Endothelial cell of umbilical vein (primary cell): ENCODE measurements around the gene ANO6.

ENCODE experiments used
- EZH2 ChIP-seq: IDR thresholded peaks from 2 replicates; pipeline ENCODE4 v1.6.1; 2012; ENCODE audit warnings: borderline replicate concordance, low read depth, mild to moderate bottlenecking, moderate library complexity, low read length, inconsistent platforms; ENCODE audit not compliant: severe bottlenecking
- TF ChIP-seq, protein P1 (sequence below), 2 donors: IDR thresholded peaks; 1 replicate in 1 of 2; 2 replicates in 1 of 2; pipeline ENCODE4 v1.5.1; 2011; ENCODE audit warnings: low read length in 2 of 2, mild to moderate bottlenecking in 2 of 2, moderate library complexity in 2 of 2, control low read depth in 1 of 2, inconsistent platforms in 1 of 2, low read depth in 1 of 2; ENCODE audit not compliant: insufficient read depth in 1 of 2; ENCODE audit errors: extremely low read depth in 1 of 2

DNA sequence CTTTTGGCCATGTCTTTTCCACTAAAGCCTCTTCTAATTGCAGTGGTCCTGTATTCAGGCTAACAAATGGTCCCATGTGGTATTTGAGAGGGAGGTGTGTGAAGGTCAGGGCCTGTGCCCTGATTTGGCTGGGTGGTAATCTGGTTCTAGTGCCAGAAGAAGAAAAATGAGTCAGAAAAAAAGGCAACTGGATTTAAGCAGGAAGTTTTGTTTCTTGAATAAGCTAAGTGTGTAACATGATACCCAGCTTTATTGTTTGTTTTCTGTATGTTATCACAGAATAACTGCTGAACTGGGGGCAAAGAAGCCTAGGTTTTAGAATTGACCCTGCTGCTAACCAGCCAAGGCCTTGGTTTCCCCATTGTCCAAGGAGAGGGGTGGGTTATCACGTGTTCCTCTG is 134.0 kb downstream of the ANO6 start:
- TF ChIP-seq, protein P1, sequence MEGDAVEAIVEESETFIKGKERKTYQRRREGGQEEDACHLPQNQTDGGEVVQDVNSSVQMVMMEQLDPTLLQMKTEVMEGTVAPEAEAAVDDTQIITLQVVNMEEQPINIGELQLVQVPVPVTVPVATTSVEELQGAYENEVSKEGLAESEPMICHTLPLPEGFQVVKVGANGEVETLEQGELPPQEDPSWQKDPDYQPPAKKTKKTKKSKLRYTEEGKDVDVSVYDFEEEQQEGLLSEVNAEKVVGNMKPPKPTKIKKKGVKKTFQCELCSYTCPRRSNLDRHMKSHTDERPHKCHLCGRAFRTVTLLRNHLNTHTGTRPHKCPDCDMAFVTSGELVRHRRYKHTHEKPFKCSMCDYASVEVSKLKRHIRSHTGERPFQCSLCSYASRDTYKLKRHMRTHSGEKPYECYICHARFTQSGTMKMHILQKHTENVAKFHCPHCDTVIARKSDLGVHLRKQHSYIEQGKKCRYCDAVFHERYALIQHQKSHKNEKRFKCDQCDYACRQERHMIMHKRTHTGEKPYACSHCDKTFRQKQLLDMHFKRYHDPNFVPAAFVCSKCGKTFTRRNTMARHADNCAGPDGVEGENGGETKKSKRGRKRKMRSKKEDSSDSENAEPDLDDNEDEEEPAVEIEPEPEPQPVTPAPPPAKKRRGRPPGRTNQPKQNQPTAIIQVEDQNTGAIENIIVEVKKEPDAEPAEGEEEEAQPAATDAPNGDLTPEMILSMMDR (IDR thresholded peaks at IDR 0.05; ENCODE audit: extremely low read depth in 1 of 2, insufficient read depth in 1 of 2, low read depth in 1 of 2, low read length in 2 of 2) = no peak
- no peak for TF ChIP-seq EZH2
